MCF 10A (cell line): ENCODE measurements around the gene CCDC160. TPM values are rescaled to one million over a fixed set of nuclear protein-coding genes. Genes with fewer than 3 reads are reported as not detected.

ENCODE experiments used
- BruUV-seq: library from RNA; stranded (reverse); fragments of 400-500 nt; replicated peaks from 2 replicates; lab custom pipeline; 2021; lab: Mats Ljungman, UMichigan
- CTCF ChIA-PET: fragments of 300-600 bp; sonication (Branson Sonifier 250); formaldehyde crosslinking; extraction: SDS; loops from one replicate; lab custom pipeline; 2021; ENCODE audit warnings: antibody characterized with exemption, inconsistent platforms; lab: Yijun Ruan, JAX
- POLR2A ChIA-PET: fragments of 300-600, 350-650 bp; sonication (Branson Sonifier 250); formaldehyde crosslinking; extraction: SDS; loops from one replicate; lab custom pipeline; 2020; ENCODE audit warnings: antibody characterized with exemption, inconsistent platforms; lab: Yijun Ruan, JAX
- DNase-seq: peaks from one replicate; pipeline ENCODE4 v3.0.0-alpha.2; 2018; ENCODE audit not compliant: unreplicated experiment
- H3K27ac Mint-ChIP-seq: one replicate; pipeline ENCODE4 v1.8.0; 2022; ENCODE audit warnings: mild to moderate bottlenecking, low read depth, mixed read lengths; ENCODE audit not compliant: unreplicated experiment
- H3K27me3 Mint-ChIP-seq: one replicate; pipeline ENCODE4 v1.8.0; 2022; ENCODE audit warnings: mixed read lengths; ENCODE audit not compliant: insufficient read depth, unreplicated experiment
- H3K36me3 Mint-ChIP-seq: one replicate; pipeline ENCODE4 v1.8.0; 2022; ENCODE audit warnings: mild to moderate bottlenecking, moderate library complexity, mixed read lengths; ENCODE audit not compliant: insufficient read depth, unreplicated experiment
- H3K4me1 Mint-ChIP-seq: one replicate; pipeline ENCODE4 v1.8.0; 2022; ENCODE audit warnings: mixed read lengths; ENCODE audit not compliant: insufficient read depth, unreplicated experiment
- H3K4me3 Mint-ChIP-seq: one replicate; pipeline ENCODE4 v1.8.0; 2022; ENCODE audit warnings: mild to moderate bottlenecking, moderate library complexity, mixed read lengths; ENCODE audit not compliant: unreplicated experiment
- H3K9me3 Mint-ChIP-seq: one replicate; pipeline ENCODE4 v1.8.0; 2022; ENCODE audit warnings: mixed read lengths; ENCODE audit not compliant: unreplicated experiment
- CTCF ChIP-seq: fragments of 200-600 bp; IDR thresholded peaks from one replicate; pipeline ENCODE4 v1.8.0; 2022; ENCODE audit warnings: antibody characterized with exemption, mild to moderate bottlenecking; ENCODE audit not compliant: unreplicated experiment
- intact Hi-C: fragments of 100-400 bp; cut with micrococcal nuclease; formaldehyde crosslinking; loops from 2 replicates; pipeline ENCODE4 v1.14.1; 2022
- total RNA-seq: library from RNA; stranded (reverse); gene quantifications from 2 replicates; pipeline ENCODE4 v1.2.3, GENCODE V29; 2022

Gene CCDC160
- total RNA-seq, 1 experiment from 2014 or later: not detected

- no peak for DNase-seq
- no peak overlapping the region for H3K27ac Mint-ChIP-seq
- H3K27me3 Mint-ChIP-seq: peaks cover 39% of the 10 kb centered on the region
- no peak overlapping the region for H3K4me3 Mint-ChIP-seq
- no TSS peak for BruUV-seq
- peaks cover 5% of the 10 kb centered on the region for H3K36me3 Mint-ChIP-seq
- ChIA-PET CTCF (no interaction called here), POLR2A (interaction anchor here (0.7 kb wide), 1 partner anchor 133 kb away, joined by 3 read pairs; no protein-coding TSS in a partner anchor)
- no peaks in the 10 kb centered on the region for H3K4me1 Mint-ChIP-seq
- TF ChIP-seq CTCF: no peak
- H3K9me3 Mint-ChIP-seq: no peaks in the 10 kb centered on the region
- intact Hi-C loops: no loop called here
Observed at GRCh38 chrX:134239016-134239415, 2.0 kb downstream of the CCDC160 start.

- Mint-ChIP-seq H3K27me3 (peaks cover 51% of the 10 kb centered on the region), H3K9me3 (no peaks in the 10 kb centered on the region), H3K4me1 (no peaks in the 10 kb centered on the region), H3K27ac (no peak overlapping the region), H3K4me3 (no peak overlapping the region), H3K36me3 (peaks cover 5% of the 10 kb centered on the region)
- CTCF ChIA-PET: no interaction called here
- POLR2A ChIA-PET: no interaction called here
- DNase-seq: no peak
- TF ChIP-seq CTCF: no peak
- intact Hi-C loops: no loop called here
- BruUV-seq: no TSS peak
Observed at GRCh38 chrX:134240209-134240608, 3.2 kb downstream of the CCDC160 start.

- ChIA-PET CTCF (interaction anchor here (1.7 kb wide), 1 partner anchor 11 kb away, joined by 4 read pairs; no protein-coding TSS in a partner anchor), POLR2A (no interaction called here)
- peaks cover 66% of the 10 kb centered on the region for H3K27me3 Mint-ChIP-seq
- peaks cover 5% of the 10 kb centered on the region for H3K36me3 Mint-ChIP-seq
- BruUV-seq: no TSS peak
- no peak overlapping the region for H3K4me3 Mint-ChIP-seq
- no peak for TF ChIP-seq CTCF
- no peaks in the 10 kb centered on the region for H3K9me3 Mint-ChIP-seq
- DNase-seq: no peak
- intact Hi-C loops: no loop called here
- no peak overlapping the region for H3K27ac Mint-ChIP-seq
- H3K4me1 Mint-ChIP-seq: no peaks in the 10 kb centered on the region
Observed at GRCh38 chrX:134241960-134242619, 5.1 kb downstream of the CCDC160 start.

- DNase-seq: peak; percentile 7
- H3K9me3 Mint-ChIP-seq: no peaks in the 10 kb centered on the region
- no TSS peak for BruUV-seq
- peaks cover 79% of the 10 kb centered on the region for H3K27me3 Mint-ChIP-seq
- CTCF ChIA-PET: interaction anchor here (0.6 kb wide), 2 partner anchors 19 to 453 kb away, joined by 3 read pairs; no protein-coding TSS in a partner anchor
- intact Hi-C loops: no loop called here
- no peak overlapping the region for H3K4me3 Mint-ChIP-seq
- peaks cover 5% of the 10 kb centered on the region for H3K36me3 Mint-ChIP-seq
- H3K27ac Mint-ChIP-seq: no peak overlapping the region
- no peaks in the 10 kb centered on the region for H3K4me1 Mint-ChIP-seq
- POLR2A ChIA-PET: interaction anchor here (0.6 kb wide), 1 partner anchor 10 kb away, joined by 3 read pairs; no protein-coding TSS in a partner anchor
- no peak for TF ChIP-seq CTCF
Observed at GRCh38 chrX:134244043-134244442, 7.1 kb downstream of the CCDC160 start.
